Ishikawa (cell line): ENCODE measurements around the gene PDE4D.

Source experiments
- CEBPB ChIP-seq: IDR thresholded peaks from 2 replicates; pipeline ENCODE4 v1.6.1; 2012
- EP300 ChIP-seq: IDR thresholded peaks from 2 replicates; pipeline ENCODE4 v1.6.1; 2012; ENCODE audit warnings: borderline replicate concordance
- TAF1 ChIP-seq: IDR thresholded peaks from 2 replicates; pipeline ENCODE4 v1.6.1; 2012; ENCODE audit warnings: low read depth, mild to moderate bottlenecking
- TEAD4 ChIP-seq: IDR thresholded peaks from 2 replicates; pipeline ENCODE4 v1.6.1; 2012
- TF ChIP-seq, protein P1 (sequence below): IDR thresholded peaks from 2 replicates; pipeline ENCODE4 v1.6.1; 2012; ENCODE audit warnings: low read depth, mild to moderate bottlenecking
- TF ChIP-seq, protein P2 (sequence below): IDR thresholded peaks from 2 replicates; pipeline ENCODE4 v1.6.1; 2012

DNA sequence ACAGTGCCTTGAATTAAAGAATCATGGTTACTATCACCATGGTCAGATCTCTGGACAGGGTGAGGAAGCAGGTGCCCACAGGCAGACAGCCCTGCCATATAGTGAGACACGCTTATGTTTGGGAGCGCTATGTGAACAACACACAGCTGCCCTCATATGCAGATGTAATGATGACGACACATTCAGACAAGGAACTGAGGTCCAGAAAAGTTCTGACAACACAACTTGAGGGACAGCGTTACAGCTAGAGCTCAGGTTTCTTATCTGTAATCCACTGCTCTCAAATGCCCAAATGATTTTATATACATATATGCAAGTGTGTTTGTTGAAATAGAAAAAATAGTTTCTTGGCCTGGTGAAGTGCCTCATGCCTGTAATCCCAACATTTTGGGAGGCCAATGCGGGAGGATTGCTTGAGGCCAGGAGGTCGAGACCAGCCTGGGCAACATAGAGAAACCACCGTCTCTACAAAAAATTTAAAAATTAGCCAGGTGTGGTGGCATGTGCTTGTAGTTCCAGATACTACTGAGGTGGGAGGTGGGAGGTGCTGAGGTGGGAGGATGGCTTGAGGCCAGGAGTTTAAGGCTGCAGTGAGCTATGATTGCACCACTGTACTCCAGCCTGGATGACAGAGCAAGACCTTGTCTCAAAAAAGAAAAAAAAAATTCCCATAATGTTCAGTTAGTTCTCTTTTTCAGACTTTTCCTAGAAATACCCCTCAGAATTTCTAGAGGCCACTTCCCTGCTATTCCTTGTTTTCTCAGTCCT is 887.4 kb downstream of the PDE4D start:
- TF ChIP-seq, protein P1, sequence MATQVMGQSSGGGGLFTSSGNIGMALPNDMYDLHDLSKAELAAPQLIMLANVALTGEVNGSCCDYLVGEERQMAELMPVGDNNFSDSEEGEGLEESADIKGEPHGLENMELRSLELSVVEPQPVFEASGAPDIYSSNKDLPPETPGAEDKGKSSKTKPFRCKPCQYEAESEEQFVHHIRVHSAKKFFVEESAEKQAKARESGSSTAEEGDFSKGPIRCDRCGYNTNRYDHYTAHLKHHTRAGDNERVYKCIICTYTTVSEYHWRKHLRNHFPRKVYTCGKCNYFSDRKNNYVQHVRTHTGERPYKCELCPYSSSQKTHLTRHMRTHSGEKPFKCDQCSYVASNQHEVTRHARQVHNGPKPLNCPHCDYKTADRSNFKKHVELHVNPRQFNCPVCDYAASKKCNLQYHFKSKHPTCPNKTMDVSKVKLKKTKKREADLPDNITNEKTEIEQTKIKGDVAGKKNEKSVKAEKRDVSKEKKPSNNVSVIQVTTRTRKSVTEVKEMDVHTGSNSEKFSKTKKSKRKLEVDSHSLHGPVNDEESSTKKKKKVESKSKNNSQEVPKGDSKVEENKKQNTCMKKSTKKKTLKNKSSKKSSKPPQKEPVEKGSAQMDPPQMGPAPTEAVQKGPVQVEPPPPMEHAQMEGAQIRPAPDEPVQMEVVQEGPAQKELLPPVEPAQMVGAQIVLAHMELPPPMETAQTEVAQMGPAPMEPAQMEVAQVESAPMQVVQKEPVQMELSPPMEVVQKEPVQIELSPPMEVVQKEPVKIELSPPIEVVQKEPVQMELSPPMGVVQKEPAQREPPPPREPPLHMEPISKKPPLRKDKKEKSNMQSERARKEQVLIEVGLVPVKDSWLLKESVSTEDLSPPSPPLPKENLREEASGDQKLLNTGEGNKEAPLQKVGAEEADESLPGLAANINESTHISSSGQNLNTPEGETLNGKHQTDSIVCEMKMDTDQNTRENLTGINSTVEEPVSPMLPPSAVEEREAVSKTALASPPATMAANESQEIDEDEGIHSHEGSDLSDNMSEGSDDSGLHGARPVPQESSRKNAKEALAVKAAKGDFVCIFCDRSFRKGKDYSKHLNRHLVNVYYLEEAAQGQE = no peak
- TF ChIP-seq TAF1 (no peak), EP300 (no peak), TEAD4 (no peak), CEBPB (no peak)
- TF ChIP-seq, protein P2, sequence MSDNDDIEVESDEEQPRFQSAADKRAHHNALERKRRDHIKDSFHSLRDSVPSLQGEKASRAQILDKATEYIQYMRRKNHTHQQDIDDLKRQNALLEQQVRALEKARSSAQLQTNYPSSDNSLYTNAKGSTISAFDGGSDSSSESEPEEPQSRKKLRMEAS = no peak
